GM12892 (cell line): ENCODE data around the gene ABCC1.

Experiments used
- DNase-seq: peaks from one replicate; pipeline ENCODE4 v3.0.0; 2011; ENCODE audit not compliant: insufficient read length
- FAIRE-seq: peaks from 2 replicates; lab custom pipeline; 2011; peaks lifted over from hg19 to GRCh38; lab: Jason Lieb, UNC
- POLR2A ChIP-seq: IDR thresholded peaks from 2 replicates; pipeline ENCODE4 v1.6.1; 2011; ENCODE audit warnings: low read depth, low read length, control low read depth
- POLR2AphosphoS5 ChIP-seq: IDR thresholded peaks from 2 replicates; pipeline ENCODE4 v1.6.1; 2011; ENCODE audit warnings: low read depth, low read length, control low read depth
- TAF1 ChIP-seq: IDR thresholded peaks from 2 replicates; pipeline ENCODE4 v1.6.1; 2011; ENCODE audit warnings: low read depth, mild to moderate bottlenecking, control low read depth, low read length, borderline replicate concordance

ABCC1 gene

GRCh38 chr16:16105646-16106045 is 156.2 kb downstream of the ABCC1 start:
- FAIRE-seq (no peak), DNase-seq (no peak)
- TF ChIP-seq TAF1 (no peak), POLR2A (no peak), POLR2AphosphoS5 (no peak)

DNA sequence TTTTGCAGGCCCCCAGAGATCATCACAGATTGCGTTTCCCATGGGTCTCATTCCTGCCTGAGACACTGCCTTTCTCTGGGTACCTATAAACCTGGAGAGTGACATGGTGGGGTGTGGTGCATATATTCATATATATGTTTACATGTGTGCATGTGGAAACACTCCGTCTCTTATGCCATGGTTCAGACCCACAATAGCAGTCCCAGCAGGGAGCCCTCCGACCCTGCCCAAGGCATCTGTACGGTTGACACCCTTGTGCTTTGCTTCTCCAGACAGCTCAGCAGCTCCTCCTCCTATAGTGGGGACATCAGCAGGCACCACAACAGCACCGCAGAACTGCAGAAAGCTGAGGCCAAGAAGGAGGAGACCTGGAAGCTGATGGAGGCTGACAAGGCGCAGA is 157.1 kb downstream of the ABCC1 start:
- no peak for TF ChIP-seq POLR2A
- TF ChIP-seq TAF1, result no peak
- TF ChIP-seq POLR2AphosphoS5, result no peak
- no peak for DNase-seq
- no peak for FAIRE-seq

DNA sequence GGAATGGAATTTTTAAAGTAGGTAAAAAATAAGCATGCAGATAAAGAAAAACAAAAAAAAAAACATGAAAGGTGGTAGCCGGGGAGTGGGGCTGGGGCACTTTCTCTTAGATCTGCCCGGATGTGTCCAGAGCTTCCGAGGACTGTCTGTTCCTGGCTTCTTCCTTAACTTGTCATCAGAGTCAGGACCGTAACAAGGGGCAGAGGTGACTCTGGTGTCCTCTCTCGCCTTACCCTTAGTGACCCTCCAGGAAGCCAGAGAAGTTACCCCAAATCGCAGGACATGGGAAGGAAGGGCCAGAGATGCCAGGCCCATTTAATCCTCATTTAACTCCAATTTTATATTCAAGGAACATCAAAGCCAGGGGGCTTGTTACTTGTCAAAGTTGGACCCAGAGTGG is 158.4 kb downstream of the ABCC1 start:
- DNase-seq (no peak), FAIRE-seq (no peak)
- TF ChIP-seq TAF1 (no peak), POLR2AphosphoS5 (no peak), POLR2A (no peak)

- no peak for DNase-seq
- FAIRE-seq, result no peak
- TF ChIP-seq TAF1 (no peak), POLR2A (no peak), POLR2AphosphoS5 (no peak)
Measured at GRCh38 chr16:16108759-16109158, 159.3 kb downstream of the ABCC1 start.

DNA sequence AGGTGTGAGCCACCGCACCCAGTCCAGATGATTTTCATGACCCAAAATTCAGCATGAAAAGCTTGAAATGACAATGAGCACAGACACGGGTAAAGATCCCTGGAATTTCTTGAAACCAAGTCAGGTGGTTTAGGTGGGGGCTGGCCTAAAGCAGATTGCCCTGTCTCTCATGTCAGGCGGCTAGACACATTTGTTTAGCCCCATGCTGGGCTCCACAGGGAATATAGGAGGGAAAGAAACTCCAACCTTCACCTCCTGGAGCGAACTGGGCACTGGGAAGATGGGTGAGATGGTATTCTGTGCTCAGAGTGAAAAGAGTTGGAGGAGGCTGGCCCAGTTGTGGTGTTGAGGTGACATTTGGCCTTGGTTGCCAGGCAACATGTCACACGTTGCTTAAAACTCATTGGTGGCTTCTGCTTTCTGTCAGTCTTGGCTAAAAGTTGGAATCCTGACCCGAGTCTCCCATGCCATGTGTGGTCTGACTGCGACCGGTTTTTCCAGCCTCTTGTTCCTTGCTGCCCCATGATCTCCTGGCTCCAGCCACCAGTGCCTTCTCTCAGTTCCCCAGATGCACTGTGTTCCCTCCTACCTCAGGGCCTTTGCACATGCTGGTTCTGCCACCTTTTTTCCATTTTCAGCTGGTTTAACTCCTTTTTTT is 160.2 kb downstream of the ABCC1 start:
- TF ChIP-seq POLR2AphosphoS5 (no peak), TAF1 (no peak), POLR2A (no peak)
- no peak for FAIRE-seq
- DNase-seq, result no peak

- FAIRE-seq (no peak), DNase-seq (no peak)
- TF ChIP-seq TAF1 (no peak), POLR2AphosphoS5 (no peak), POLR2A (no peak)
Measured at GRCh38 chr16:16110111-16110490, 160.7 kb downstream of the ABCC1 start.

DNA sequence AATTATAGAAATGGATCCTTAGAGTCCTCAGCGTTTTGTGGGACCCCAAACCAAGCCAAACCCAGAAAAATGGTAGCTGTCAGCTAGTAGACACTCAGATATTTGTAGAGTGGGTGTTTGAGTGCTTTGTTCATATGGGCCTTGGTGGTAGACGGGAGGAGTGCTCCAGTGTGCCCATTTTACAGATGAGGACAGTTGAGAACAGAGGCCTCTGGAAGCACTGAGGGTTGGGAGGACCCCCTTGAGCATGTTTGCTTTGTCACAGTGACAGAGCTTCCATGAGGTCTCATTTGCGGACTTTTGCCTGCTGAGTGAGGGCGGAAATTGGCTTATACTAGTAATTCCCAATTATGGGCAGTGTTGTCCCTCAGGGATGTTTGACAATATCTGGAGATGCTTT is 162.2 kb downstream of the ABCC1 start:
- TF ChIP-seq POLR2AphosphoS5, result no peak
- TF ChIP-seq POLR2A, result no peak
- TF ChIP-seq TAF1, result no peak
- DNase-seq (no peak), FAIRE-seq (no peak)

DNA sequence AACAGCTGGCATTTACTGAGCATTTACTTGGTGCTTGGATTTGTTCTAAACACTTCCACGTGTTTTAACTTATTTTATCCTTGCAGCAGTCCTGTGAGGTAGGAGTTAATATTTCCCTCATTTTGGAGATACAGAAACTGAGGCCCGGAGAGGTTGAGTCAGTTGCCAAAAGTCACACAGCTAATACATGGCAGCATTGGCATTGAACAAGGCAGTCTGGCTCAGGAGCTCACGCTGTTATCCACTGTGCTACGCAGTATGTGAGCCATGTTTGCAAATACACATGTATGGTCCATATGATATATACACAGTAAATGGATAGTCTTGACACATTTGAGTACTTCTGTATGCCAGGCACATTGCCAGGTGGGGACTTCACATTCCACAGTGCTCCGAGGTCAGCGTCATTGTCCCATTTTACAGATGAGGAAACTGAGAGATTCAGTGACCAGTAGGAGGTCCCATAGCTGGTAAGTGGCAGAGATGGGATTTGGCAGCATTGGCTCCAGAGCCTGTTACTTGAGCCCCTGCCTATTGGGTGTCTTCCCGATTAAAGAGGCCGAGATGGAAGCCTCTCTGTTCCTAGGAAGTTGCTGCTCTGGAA is 163.1 kb downstream of the ABCC1 start:
- TF ChIP-seq POLR2A (no peak), TAF1 (no peak), POLR2AphosphoS5 (no peak)
- FAIRE-seq (no peak), DNase-seq (no peak)

DNA sequence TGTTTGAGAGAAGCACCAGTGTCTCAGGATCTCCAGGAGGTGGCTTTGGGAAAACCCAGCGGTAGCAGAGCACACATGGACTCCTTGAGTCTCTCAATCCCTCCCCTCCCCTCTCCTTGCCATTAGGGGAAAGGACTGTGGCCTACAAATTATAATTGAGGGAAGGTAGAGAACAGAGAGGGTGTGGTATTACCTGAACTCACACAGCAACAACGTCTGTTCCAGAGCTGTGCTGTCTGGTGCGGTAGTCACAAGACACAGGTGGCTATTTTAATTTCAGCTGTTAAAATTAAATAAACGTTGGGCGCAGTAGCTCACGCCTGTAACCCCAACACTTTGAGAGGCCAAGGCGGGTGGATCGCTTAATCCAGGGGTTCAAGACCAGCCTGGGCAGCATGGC is 163.7 kb downstream of the ABCC1 start:
- FAIRE-seq, result no peak
- no peak for TF ChIP-seq TAF1
- no peak for TF ChIP-seq POLR2A
- TF ChIP-seq POLR2AphosphoS5, result no peak
- DNase-seq, result no peak

DNA sequence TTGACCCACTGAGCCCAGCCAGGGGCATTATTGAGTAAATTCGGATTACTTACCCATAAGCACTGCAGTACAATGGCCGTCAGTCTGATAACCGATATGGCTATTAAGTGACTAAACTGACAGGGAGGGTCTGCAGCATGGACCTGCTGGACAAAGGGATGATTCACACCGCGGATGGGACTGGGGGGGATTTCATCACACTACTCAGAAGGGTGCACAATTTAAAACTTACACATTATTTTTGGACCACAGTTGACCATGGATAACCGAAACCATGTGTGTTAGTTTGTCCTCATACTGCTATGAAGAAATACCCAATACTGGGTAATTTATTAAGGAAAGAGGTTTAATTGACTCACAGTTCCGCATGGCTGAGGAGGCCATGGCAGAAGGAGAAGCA is 167.4 kb downstream of the ABCC1 start:
- FAIRE-seq (no peak), DNase-seq (no peak)
- TF ChIP-seq POLR2A (no peak), POLR2AphosphoS5 (no peak), TAF1 (no peak)

DNA sequence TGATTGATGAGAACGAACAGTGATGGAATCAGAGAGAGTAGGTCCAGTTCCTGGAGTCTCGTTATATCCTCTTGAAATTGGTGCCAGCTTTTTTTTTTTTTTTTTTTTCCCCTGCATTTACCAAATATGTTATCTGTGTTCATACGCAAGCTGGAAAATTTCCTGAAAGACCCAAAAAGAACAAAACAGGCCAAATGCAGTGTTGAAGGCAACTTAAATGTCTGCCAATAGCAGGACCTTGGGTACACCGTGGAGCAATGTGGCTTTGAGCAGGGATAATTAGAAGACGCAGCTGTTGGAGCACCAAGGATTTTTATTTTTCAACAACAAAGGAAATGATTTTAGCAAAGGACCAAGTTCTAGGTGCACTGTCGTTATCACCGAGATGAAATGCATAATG is 168.9 kb downstream of the ABCC1 start:
- FAIRE-seq, result no peak
- no peak for TF ChIP-seq POLR2AphosphoS5
- no peak for TF ChIP-seq POLR2A
- no peak for TF ChIP-seq TAF1
- DNase-seq, result no peak

GRCh38 chr16:16120044-16120381 is 170.6 kb downstream of the ABCC1 start:
- DNase-seq, result no peak
- no peak for TF ChIP-seq POLR2AphosphoS5
- no peak for TF ChIP-seq TAF1
- TF ChIP-seq POLR2A, result no peak
- no peak for FAIRE-seq
